GM12891 (cell line): ENCODE measurements around the gene HIC2.

Source experiments
- POLR2A ChIP-seq: IDR thresholded peaks from 2 replicates; pipeline ENCODE4 v1.6.1; 2011; ENCODE audit warnings: low read depth, low read length, control low read depth
- POLR2AphosphoS5 ChIP-seq: IDR thresholded peaks from 2 replicates; pipeline ENCODE4 v1.6.1; 2011; ENCODE audit warnings: low read depth, low read length, control low read depth
- SPI1 ChIP-seq: IDR thresholded peaks from 2 replicates; pipeline ENCODE4 v1.6.1; 2011; ENCODE audit warnings: low read depth, low read length, control low read depth
- TAF1 ChIP-seq: IDR thresholded peaks from 2 replicates; pipeline ENCODE4 v1.6.1; 2011; ENCODE audit warnings: low read depth, low read length, control low read depth

- no peak for TF ChIP-seq TAF1
- no peak for TF ChIP-seq SPI1
- TF ChIP-seq POLR2A = no peak
- TF ChIP-seq POLR2AphosphoS5 = no peak
These were observed 34.7 kb downstream of the HIC2 start for GRCh38 chr22:21451545-21452520.
